AML-193 (cell line): ENCODE data around the gene SPNS3.
A peak's percentile ranks its signal among the peaks of the same experiment; 100 is the strongest.

Experiments used
- DNase-seq, 2 experiments: peaks; one replicate each; lab custom pipeline; 2025; lab: John Stamatoyannopoulos, UW

The SPNS3 gene, protein sequence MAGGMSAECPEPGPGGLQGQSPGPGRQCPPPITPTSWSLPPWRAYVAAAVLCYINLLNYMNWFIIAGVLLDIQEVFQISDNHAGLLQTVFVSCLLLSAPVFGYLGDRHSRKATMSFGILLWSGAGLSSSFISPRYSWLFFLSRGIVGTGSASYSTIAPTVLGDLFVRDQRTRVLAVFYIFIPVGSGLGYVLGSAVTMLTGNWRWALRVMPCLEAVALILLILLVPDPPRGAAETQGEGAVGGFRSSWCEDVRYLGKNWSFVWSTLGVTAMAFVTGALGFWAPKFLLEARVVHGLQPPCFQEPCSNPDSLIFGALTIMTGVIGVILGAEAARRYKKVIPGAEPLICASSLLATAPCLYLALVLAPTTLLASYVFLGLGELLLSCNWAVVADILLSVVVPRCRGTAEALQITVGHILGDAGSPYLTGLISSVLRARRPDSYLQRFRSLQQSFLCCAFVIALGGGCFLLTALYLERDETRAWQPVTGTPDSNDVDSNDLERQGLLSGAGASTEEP

DNA sequence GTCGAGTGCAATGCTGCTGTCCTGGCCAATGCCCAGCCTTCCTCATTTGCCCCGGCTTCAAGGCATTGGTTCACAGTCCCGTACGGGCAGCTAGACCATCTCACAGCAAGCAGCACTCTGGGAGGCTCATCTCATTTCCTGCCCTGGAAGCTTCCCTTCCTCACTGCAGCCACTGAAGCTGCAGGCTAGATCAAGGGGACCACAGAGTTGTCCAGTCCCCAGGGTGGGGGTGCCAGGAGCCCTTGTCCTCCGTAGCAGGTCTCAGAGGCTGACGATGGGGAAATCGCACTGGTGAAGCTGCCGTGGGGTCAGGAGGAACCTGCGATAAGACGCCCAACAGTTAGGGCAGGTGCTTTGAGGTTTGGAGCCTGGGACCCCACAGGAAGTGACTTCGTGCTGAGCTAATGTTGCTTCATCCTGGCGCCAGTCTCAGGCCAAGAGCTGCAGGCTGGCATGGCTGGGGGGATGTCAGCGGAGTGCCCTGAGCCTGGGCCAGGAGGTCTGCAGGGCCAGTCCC lies at the start of gene SPNS3:
SPNS3 (plus strand) TSS at position 426 of the 517 bp plus-strand sequence; CDS start at position 454, 28 bp downstream.
- peak; percentile 65 to 66 for DNase-seq

DNA sequence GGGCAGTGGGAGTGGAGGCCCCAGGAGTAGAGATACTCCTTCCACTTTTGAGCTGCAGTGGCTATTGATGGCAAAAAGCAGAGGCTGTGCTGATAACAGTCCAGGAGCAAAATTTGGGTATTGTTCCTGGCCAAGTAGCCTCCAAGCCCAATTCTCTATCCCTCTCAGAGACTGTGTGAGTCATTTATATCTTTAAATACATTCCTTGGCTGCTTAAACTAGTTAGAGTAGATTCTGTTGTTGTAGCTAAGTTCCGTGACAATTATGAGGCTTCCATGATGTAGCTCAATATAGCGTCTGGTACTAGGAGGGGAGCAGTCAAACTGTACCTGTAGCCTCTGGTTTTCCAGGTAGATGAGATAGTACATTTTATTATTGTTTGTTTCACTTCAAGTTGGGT lies 47.3 kb upstream of the SPNS3 start:
- no peak for DNase-seq

DNA sequence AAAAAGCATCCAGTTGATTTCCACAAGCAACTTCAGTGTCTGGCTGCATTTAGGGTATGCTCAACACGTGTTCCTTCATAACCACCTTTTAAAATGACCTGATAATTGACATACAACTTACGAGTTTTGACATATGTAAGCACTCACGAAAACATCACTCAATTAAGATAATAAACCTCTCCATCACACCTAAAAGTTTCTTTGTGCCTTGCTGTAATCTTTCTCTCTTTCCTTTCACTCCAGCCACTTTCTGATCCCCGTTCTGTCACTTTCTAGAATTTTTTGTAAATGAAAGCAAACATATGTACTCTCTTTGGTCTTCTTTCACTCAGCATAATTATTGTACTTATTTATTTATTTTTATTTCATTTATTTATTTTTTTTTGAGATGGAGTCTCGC lies 46.6 kb upstream of the SPNS3 start:
- DNase-seq = no peak

DNA sequence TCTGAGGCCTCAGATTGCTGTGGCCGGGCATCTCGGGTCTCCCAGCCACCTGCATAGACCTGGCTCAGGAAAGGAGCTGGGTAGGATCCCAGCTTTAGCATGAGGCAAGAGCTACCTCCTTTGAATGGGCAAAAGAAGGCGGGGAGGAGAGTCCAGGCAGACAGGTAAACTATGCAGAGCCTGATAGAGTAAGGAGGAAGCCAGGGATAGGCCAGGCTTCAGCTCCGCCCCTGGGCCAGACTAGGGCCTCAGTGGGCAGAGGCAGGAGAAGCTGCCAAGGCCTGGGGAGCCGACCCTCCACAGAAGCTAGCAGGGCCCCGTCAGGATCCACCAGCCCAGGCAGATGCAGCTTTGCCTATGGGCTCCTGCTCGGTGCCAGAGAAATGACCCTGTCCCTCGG lies 44.7 kb upstream of the SPNS3 start:
- DNase-seq = no peak

DNA sequence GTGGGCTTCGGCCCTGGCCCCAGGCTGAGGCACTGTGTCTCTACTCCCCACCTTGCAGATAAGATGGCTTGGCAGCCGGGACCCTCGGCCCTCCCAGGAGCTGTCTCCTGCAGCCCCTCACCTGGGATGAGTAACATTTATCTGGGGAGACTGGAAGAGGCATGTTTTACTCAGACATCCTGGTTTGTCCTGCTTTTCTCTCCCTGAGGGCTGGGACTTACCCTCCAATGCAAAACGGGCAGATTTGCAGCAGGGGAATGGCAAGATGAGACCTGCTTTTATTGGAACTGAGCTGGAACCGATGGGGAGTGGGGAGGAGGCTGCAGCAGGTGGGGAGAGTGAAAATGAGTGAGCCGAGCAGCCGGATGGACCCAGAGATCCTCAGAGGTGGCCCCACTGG lies 39.9 kb upstream of the SPNS3 start:
- DNase-seq = no peak

DNA sequence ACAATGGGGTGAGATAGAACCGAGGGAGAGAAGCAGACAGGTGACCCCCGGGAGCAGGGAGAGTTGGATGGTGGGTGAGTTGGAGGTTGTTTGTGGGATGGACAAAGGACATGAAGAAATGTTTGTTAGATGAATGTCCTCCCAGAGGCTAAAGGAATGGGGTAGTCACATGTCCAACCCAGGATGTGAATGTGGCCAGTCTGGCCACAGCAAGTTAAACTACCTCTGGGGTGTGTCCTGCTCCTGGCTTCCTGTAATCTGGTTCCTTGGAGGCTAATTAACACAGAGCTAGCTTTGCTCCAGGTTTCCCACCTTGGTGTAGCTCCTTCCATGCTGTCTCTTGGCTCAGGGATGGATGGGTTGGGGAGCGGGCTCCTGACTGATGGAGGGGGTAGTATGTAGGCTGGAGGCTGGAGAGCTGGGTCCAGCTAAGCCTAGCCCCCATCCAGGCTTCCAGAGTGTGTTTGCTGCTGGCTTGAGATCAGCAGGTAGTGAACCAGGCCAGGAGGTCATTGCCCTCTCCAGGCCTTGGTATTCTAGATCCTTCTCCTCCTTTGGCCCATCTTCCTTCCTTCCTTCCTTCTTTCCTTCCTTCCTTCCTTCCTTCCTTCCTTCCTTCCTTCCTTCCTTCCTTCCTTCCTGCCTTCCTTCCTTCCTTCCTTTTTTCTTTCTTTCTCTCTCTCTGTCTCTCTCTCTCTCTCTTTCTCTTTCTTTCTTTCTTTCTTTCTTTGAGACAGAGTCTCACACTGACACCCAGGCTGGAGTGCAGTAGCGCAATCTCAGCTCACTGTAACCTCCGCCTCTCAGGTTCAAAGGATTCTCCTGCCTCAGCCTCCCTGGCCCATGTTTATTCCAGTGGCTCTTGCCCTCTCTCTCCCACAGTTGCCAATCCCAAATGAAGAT lies 39.3 kb upstream of the SPNS3 start:
- no peak for DNase-seq

DNA sequence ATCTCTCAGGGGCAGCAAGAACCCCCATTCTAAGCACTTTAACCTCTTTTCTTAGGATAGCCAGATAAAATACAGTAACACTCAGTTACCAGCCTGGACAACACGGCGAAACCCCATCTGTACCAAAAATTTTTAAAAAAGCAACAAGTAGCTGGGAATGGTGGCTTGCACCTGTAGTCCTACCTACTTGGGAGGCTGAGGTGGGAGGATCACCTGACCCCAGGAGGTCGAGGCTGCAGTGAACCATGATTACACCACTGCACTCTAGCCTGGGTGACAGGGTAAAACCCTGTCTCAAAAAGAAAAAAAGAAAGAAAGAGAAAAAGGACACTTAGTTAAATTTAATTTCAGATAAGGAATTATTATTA lies 38.6 kb upstream of the SPNS3 start:
- no peak for DNase-seq

DNA sequence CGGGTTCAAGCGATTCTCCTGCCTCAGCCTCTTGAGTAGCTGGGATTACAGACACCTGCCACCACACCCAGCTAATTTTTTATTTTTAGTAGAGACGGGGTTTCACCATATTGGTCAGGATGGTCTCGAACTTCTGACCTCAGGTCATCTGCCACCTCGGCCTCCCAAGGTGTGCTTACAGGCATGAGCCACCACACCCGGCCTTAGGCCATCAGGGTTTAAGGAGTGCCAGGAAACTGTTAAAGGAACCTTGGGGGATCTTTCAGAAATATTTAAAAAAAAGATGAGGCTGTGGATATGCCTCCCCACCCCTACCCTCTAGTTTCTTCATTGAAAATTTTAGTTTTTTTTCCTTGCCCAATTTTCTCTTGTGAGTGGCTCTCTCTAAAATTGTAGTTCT lies 35.9 kb upstream of the SPNS3 start:
- DNase-seq = no peak

DNA sequence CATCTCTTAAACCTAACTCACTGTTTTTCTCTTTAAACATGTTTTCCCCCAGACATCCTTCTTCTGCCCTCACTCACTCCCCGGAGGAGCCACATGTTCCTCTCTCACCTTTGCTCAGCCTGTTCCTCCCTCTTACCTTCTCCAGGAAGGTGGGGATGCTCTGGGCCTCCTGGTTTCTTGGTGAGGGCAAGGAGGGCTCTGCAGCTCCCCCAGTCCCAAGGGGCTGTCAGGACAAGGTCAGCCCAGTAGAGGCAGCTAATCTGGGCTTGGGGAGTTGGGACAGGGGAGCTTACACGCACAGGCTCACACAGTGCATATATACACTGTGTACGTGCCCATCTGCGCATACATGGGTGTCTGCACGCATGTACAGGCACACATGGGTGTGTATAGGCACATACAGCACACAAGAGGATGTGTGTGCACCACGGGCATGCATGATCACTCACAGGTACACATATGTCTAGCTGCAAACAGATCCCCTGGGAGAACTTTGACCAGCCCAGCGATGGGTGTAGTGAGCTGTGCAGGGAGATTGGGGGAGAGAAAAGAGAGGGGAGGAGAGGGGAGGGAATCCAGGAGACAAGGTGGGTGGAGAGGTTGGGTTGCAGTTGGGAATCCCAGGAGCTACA lies 28.6 kb upstream of the SPNS3 start:
- no peak for DNase-seq

DNA sequence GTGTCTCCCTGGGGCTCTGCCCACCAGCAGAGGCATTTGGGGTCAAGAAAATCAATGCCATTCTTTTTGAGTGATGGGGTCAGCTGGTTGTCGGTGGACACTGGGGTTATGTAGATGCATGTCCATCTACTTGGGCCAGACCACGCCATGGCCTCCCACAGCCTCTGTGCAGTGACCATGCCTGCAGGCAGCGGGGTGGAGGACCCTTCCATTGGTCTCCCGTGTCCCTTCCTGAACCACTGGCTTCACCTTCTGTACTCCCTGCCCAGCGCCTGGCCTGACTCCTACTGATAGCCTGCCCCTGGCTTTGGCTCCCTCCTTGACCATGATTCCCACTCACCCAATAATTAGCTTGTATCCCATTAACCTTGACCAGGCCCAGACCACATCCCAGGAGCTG lies 28.0 kb upstream of the SPNS3 start:
- DNase-seq = no peak

DNA sequence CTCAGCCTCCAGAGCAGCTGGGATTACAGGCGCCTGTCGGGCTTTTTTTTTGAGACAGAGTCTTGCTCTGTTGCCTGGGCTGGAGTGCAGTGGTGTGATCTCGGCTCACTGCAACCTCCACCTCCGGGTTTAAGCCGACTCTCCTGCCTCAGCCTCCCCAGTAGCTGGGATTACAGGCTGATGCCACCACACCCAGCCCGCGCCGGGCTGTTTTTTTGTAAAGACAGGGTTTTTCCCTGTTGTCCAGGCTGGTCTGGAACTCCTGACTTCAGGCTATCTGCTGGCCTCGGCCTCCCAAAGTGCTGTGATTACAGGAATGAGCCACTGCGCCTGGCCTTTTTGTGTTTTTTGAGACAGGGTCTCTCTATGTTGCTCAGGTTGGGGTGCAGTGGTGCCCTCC lies 27.4 kb upstream of the SPNS3 start:
- DNase-seq = no peak

DNA sequence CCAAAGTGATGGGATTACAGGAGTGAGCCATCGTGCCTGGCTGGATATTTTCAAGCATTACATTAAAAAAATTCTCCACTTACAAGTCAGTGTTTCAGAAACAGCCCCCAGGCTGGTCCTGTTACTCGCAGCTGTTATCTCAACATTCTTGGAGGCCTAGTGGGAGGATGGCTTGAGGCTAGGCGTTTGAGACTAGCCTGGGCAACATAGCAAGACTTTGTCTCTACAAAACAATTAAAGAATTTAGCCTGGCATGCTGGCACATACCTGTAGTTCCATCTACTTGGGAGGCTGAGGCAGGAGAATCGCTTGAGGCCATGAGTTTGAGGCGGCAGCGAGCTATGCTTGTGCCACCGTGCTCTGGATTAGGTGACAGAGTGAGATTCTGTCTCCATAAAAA lies 26.5 kb upstream of the SPNS3 start:
- DNase-seq = no peak

DNA sequence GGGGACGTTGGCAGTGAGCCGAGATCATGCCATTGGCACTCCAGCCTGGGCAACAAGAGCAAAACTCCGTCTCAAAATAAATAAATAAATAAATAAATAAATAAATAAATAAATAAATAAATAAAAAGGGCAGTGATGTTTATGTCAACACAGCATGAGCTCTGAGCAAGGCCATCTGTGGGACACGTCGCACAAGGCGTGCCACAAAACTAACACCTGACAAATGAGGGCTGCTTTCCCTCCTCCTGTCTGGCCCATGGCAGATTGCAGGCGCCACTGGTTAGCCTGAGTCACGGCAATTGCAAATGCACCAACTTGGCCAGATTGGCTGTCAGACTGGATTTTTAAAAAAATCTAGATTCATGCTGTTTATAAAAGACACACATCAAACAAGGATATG lies 25.9 kb upstream of the SPNS3 start:
- DNase-seq = no peak

DNA sequence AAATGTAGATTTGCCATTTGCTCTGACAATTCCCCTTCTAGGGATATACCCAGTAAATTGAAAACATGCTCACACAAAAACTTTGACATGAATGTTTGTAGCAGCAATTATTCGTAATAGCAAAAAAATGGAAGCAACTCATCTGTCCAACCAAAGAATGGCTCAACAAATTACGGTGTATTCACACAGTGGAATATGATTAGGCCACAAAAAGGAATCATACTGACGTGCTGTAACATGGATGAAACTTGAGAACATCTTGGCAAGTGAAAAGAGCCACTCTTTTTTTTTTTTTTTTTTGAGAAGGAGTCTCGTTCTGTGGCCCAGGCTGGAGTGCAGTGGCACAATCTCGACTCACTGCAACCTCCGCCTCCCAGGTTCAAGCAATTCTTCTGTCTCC lies 24.1 kb upstream of the SPNS3 start:
- DNase-seq = no peak

DNA sequence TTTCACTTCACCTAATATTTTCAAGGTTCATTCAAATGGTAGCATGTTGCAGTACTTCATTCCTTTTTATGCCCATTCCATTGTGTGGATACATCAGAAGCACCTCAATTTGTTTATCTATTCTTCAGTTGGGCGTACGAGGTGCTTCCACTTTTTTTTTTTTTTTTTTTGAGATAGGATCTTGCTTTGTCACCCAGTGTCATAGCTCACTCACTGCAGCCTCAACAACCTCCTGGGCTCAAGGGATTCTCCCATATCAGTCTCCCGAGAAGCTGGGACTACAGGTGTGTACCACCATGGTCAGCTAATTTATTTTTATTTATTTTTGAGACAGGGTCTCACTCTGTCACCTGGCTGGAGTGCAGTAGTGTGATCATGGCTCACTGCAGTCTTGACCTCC lies 22.5 kb upstream of the SPNS3 start:
- DNase-seq = no peak

DNA sequence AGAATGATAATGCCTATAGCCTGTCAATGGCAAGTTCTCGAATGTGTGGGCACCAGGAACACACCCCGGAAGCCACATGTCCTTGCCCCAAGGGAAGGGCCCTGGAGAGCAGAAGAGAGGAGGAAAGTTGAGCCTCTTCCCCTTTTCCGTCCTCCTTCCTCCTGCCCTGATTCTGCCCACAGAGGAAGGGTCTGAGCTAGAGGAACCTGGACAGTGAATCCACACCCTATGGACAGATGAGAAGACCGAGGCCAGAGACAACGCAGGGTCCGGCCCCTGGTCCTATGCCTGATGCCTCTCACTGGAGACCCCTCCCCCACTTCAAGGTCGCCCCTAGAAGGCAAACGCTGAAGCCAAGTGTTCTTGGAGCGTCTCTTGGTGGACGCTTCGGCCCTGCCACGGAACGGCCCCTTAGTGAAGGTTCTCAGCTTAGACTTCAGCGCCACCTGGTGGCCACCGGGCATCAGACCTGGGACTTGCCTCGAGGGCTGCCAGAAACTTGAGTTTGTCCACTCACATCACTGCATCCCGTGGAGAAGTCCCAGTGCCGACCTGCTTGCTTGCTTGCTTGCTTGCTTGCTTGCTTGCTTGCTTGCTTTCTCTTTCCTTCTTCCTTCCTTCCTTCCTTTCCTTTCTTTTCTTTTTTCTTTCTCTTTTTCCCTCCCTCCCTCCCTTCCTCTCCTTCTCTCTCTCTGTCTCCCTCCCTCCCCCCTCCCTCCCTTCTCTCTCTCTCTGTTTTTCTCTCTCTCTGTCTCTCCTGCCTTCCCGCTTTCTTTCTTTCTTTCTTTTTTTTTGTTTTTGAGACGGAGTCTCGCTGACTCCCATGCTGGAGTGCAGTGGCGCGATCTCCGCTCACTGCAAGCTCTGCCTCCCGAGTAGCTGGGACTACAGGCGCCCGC lies 20.6 kb upstream of the SPNS3 start:
- DNase-seq = peak; percentile 44 to 54

DNA sequence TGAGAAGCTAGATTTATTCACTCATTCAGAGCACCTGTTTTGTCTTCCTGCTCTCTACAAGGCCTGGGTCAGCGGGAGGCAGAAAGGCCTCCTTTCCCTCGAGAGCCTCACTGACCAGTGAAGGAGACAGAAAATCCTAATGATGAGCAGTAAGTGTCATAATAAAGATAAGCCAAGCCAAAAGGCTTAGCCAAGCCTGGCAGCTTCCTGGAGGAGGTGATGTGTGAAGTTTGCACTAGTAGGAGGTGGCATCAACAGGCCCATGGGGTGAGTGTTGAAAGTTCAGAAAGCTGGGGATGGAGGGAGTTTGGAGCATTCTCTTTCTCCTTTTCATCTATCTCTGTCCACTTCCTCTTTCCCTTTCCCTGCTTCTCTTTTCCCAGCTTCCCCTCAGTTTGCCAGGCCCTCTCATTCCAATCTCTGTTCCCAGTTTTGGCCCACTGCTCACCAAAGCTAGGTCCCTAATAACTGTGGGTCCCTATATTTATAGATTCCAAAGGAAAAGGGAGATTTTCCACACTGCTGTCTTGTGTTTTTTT lies 16.5 kb upstream of the SPNS3 start:
- no peak for DNase-seq

DNA sequence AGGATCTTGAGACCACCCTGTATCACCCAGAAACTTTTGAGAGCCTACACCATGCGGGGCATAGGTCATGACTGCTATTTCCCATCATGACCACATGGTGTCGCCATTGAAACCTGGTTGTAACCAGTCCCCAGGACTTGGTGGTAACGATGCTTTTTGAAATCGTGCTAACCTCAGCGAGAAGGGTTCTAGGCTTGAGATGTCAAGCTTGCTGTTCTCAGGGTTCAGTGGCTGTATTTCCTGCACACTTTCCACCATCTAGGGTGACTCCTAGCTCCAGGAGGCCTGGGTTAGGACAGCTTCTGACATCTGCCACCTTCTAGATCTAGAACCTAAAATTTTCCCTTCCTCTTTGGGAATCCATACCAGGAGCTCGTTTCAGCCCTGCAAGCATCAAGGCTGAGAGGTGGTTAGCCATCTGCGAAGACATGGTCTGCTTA lies 13.0 kb upstream of the SPNS3 start:
- peak; percentile 32 to 42 for DNase-seq

DNA sequence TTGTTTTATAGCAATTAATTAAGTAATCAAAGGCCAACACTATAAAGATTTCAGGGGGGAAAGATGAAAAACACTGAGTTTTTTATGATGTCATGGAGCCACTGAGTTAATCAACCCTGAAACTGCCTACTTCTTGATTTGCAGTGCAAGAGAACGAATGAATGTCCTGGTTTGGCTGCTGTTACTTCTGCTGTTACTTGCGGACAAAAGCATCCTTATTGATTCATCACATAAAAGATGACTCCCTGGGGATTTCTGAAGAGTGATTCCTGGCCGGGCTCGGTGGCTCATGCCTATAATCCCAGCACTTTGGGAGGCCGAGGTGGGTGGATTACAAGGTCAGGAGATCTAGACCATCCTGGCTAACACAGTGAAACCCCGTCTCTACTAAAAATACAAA lies 10.9 kb upstream of the SPNS3 start:
- DNase-seq = no peak

DNA sequence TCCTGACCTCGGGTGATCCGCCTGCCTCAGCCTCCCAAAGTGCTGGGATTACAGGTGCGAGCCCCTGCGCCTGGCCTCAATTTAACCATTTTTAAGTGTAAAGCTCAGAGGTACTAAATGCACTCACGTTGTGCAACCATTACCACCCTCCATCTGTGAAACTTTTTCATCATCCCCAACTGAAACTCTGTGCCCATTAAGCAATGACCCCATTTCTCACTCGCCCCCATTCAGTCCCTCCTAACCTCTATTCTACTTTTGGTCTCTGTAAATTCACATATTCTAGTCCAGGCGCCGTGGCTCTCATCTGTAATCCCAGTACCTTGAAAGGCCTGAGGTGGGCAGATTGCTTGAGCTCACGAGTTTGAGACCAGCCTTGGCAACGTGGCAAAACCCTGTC lies 8.3 kb upstream of the SPNS3 start:
- peak in 1 of 2 experiments; percentile 14 for DNase-seq
